H1 (cell line): ENCODE data around the gene GPR137. TPM values are rescaled to one million over a fixed set of nuclear protein-coding genes. Genes with fewer than 3 reads are reported as not detected.

Experiments
- BACH1 ChIP-seq: IDR thresholded peaks from 2 replicates; pipeline ENCODE4 v1.6.1; 2012; ENCODE audit warnings: low read length, improper control_type of control experiment
- BCL11A ChIP-seq, 2 experiments: IDR thresholded peaks; one replicate each; pipeline ENCODE4 v1.6.1; 2011; ENCODE audit warnings: low read depth in 2 of 2, low read length in 2 of 2, mild to moderate bottlenecking in 2 of 2
- CBX8 ChIP-seq: fragments of 300-800, 300-1000 bp; sonication (generic); IDR thresholded peaks from 2 replicates; pipeline ENCODE4 v1.7.1; 2016; ENCODE audit warnings: low read depth, low read length, borderline replicate concordance
- CHD1 ChIP-seq: IDR thresholded peaks from 2 replicates; pipeline ENCODE4 v1.6.1; 2012; ENCODE audit warnings: low read depth, low read length, improper control_type of control experiment
- CHD2 ChIP-seq: IDR thresholded peaks from 2 replicates; pipeline ENCODE4 v1.6.1; 2012; ENCODE audit warnings: low read length, improper control_type of control experiment
- CREB1 ChIP-seq: IDR thresholded peaks from 2 replicates; pipeline ENCODE4 v1.6.1; 2012; ENCODE audit warnings: inconsistent platforms
- E2F6 ChIP-seq: IDR thresholded peaks from 2 replicates; pipeline ENCODE4 v1.6.1; 2012; ENCODE audit warnings: inconsistent platforms
- EP300 ChIP-seq, 2 experiments: IDR thresholded peaks; 1 replicate in 1 of 2; 2 replicates in 1 of 2; pipeline ENCODE4 v1.6.1; 2011 to 2012; ENCODE audit warnings: low read depth in 2 of 2, low read length in 2 of 2, mild to moderate bottlenecking in 2 of 2, borderline replicate concordance in 1 of 2, inconsistent platforms in 1 of 2, moderate library complexity in 1 of 2
- EZH2 ChIP-seq: fragments of 200-600 bp; sonication (generic); IDR thresholded peaks from 2 replicates; pipeline ENCODE4 v1.7.1; 2012; ENCODE audit warnings: low read depth, mild to moderate bottlenecking, moderate library complexity, low read length, inconsistent platforms; ENCODE audit not compliant: severe bottlenecking
- GTF2F1 ChIP-seq: IDR thresholded peaks from 2 replicates; pipeline ENCODE4 v1.6.1; 2012; ENCODE audit warnings: low read depth, low read length, improper control_type of control experiment, borderline replicate concordance
- HDAC2 ChIP-seq, 2 experiments: fragments of 300-600 bp in 1 of 2; sonication (generic) in 1 of 2; IDR thresholded peaks; 2 replicates each; pipeline ENCODE4 v1.6.1; 2011 to 2012; ENCODE audit warnings: low read depth in 2 of 2, low read length in 2 of 2, mild to moderate bottlenecking in 2 of 2, moderate library complexity in 2 of 2, borderline replicate concordance in 1 of 2, inconsistent platforms in 1 of 2
- HDAC6 ChIP-seq: IDR thresholded peaks from one replicate; pipeline ENCODE4 v1.7.1; 2012; ENCODE audit warnings: low read depth, mild to moderate bottlenecking, inconsistent platforms, low read length, moderate library complexity
- JUN ChIP-seq: IDR thresholded peaks from 2 replicates; pipeline ENCODE4 v1.6.1; 2011; ENCODE audit warnings: low read depth, mild to moderate bottlenecking, improper control_type of control experiment, low read length
- MAX ChIP-seq: IDR thresholded peaks from 2 replicates; pipeline ENCODE4 v1.6.1; 2012; ENCODE audit warnings: inconsistent platforms
- NANOG ChIP-seq: IDR thresholded peaks from 2 replicates; pipeline ENCODE4 v1.6.1; 2011; ENCODE audit warnings: low read length, low read depth, mild to moderate bottlenecking, inconsistent platforms; ENCODE audit not compliant: insufficient read depth, poor library complexity, severe bottlenecking
- POLR2A ChIP-seq, 2 experiments: IDR thresholded peaks; 1 replicate in 1 of 2; 2 replicates in 1 of 2; pipeline ENCODE4 v1.6.1; 2011; ENCODE audit warnings: low read depth in 2 of 2, low read length in 2 of 2, mild to moderate bottlenecking in 2 of 2; ENCODE audit errors: control extremely low read depth in 1 of 2
- POU5F1 ChIP-seq: IDR thresholded peaks from 2 replicates; pipeline ENCODE4 v1.6.1; 2011; ENCODE audit warnings: low read depth, mild to moderate bottlenecking, low read length, moderate library complexity
- RFX5 ChIP-seq: IDR thresholded peaks from 2 replicates; pipeline ENCODE4 v1.6.1; 2011; ENCODE audit warnings: low read depth, low read length, improper control_type of control experiment, borderline replicate concordance
- SP1 ChIP-seq: IDR thresholded peaks from 2 replicates; pipeline ENCODE4 v1.6.1; 2011; ENCODE audit warnings: low read depth, low read length
- SRF ChIP-seq: IDR thresholded peaks from 2 replicates; pipeline ENCODE4 v1.6.1; 2011; ENCODE audit warnings: mild to moderate bottlenecking, low read depth, low read length, moderate library complexity
- TAF1 ChIP-seq: IDR thresholded peaks from 2 replicates; pipeline ENCODE4 v1.6.1; 2011; ENCODE audit warnings: mild to moderate bottlenecking, low read depth, low read length
- TAF7 ChIP-seq: optimal IDR thresholded peaks from 2 replicates; pipeline ENCODE3; 2011; ENCODE audit warnings: low read depth, mild to moderate bottlenecking, inconsistent platforms, low read length, moderate library complexity, borderline replicate concordance
- TCF12 ChIP-seq: IDR thresholded peaks from 2 replicates; pipeline ENCODE4 v1.6.1; 2011; ENCODE audit warnings: low read depth, mild to moderate bottlenecking, low read length
- YY1 ChIP-seq: IDR thresholded peaks from 2 replicates; pipeline ENCODE4 v1.6.1; 2011; ENCODE audit warnings: low read depth, mild to moderate bottlenecking, low read length
- polyA plus RNA-seq, 7 experiments: library from polyadenylated mRNA; depleted of rRNA in 3 of 7; stranded (reverse) in 5 of 7; unstranded in 2 of 7; fragments of >200 nt in 5 of 7; fragments of 200-250 nt in 2 of 7; gene quantifications; 1 replicate in 5 of 7; 2 replicates in 1 of 7; 4 replicates in 1 of 7; pipeline versions ENCODE4 v1.2.1 to v1.2.3, GENCODE V29; 2011 to 2013; ENCODE audit warnings: missing spikeins in 2 of 7, mixed read lengths in 2 of 7
- total RNA-seq: library from RNA; stranded (reverse); fragmentation: NEBNext Ultra II Directional; extraction: Animal tissue kit (Norgen Biotek cat#: 25700); gene quantifications from 2 replicates; pipeline ENCODE4 v1.2.1, GENCODE V29; 2021

Gene GPR137
- total and polyA plus RNA-seq, 2 of the 8 experiments (the other 6 are each of a cell fraction or from before 2014, with no cell fraction given), result 36.2 to 37.8 TPM

- TF ChIP-seq GTF2F1, result no peak
- TF ChIP-seq BCL11A (IDR thresholded peaks at IDR 0.05; ENCODE audit: low read depth in 2 of 2, low read length in 2 of 2), result no peak
- TF ChIP-seq TCF12, result no peak
- no peak for TF ChIP-seq HDAC2 (IDR thresholded peaks at IDR 0.05; ENCODE audit: borderline replicate concordance in 1 of 2, low read depth in 2 of 2, low read length in 2 of 2)
- TF ChIP-seq NANOG, result no peak
- peak; percentile 61; the same call in 1 of the 2 replicates for TF ChIP-seq TAF1
- no peak for TF ChIP-seq EZH2
- peak; percentile 88 for TF ChIP-seq CREB1
- TF ChIP-seq JUN, result no peak
- TF ChIP-seq CHD1, result no peak
- no peak for TF ChIP-seq E2F6
- TF ChIP-seq HDAC6, result no peak
- 0 out of 2 replicates have a peak, but pooled peaks have one; percentile 30 for TF ChIP-seq YY1
- TF ChIP-seq CHD2, result peak; percentile 73; the same call in 1 of the 2 replicates
- TF ChIP-seq POU5F1, result no peak
- no peak for TF ChIP-seq BACH1
- no peak for TF ChIP-seq CBX8
- TF ChIP-seq EP300 (IDR thresholded peaks at IDR 0.05; ENCODE audit: borderline replicate concordance in 1 of 2, low read depth in 2 of 2, low read length in 2 of 2), result no peak
- TF ChIP-seq POLR2A (IDR thresholded peaks at IDR 0.05; ENCODE audit: control extremely low read depth in 1 of 2, low read depth in 2 of 2, low read length in 2 of 2), result peak in 1 of 2 experiments; percentile 25; a peak in 1 of 3 replicates
- TF ChIP-seq TAF7, result no peak
- peak; percentile 89 for TF ChIP-seq SP1
- TF ChIP-seq SRF, result no peak
- no peak for TF ChIP-seq RFX5
- no peak for TF ChIP-seq MAX
These were observed 1.3 kb upstream of the GPR137 start, which contains the start of gene BAD (continued) for GRCh38 chr11:64284048-64284961.
